PFSK-1 (cell line): ENCODE results near the gene GPR17.

Experiments
- FOXP2 ChIP-seq: optimal IDR thresholded peaks from 2 replicates; pipeline ENCODE3; 2011; ENCODE audit warnings: borderline replicate concordance, control low read depth, inconsistent platforms; ENCODE audit not compliant: insufficient read depth; ENCODE audit errors: extremely low read length, extremely low read depth
- POLR2AphosphoS5 ChIP-seq: IDR thresholded peaks from 2 replicates; pipeline ENCODE4 v1.6.1; 2012; ENCODE audit warnings: low read depth, mild to moderate bottlenecking, control low read depth, low read length, moderate library complexity
- SIN3A ChIP-seq: IDR thresholded peaks from 2 replicates; pipeline ENCODE4 v1.6.1; 2012; ENCODE audit warnings: mild to moderate bottlenecking, low read length, moderate library complexity, borderline replicate concordance; ENCODE audit not compliant: insufficient read depth
- TAF1 ChIP-seq: IDR thresholded peaks from 2 replicates; pipeline ENCODE4 v1.6.1; 2012; ENCODE audit warnings: low read length, control low read depth, borderline replicate concordance; ENCODE audit not compliant: insufficient read depth
- TF ChIP-seq, protein P1 (sequence below), 2 experiments: IDR thresholded peaks; 2 replicates each; pipeline versions ENCODE4 v1.6.1 to v1.8.0; 2011 to 2012; ENCODE audit warnings: low read depth in 2 of 2, low read length in 2 of 2, control low read depth in 1 of 2, inconsistent platforms in 1 of 2, mild to moderate bottlenecking in 1 of 2, moderate library complexity in 1 of 2; ENCODE audit not compliant: insufficient read depth in 1 of 2

Gene GPR17

DNA sequence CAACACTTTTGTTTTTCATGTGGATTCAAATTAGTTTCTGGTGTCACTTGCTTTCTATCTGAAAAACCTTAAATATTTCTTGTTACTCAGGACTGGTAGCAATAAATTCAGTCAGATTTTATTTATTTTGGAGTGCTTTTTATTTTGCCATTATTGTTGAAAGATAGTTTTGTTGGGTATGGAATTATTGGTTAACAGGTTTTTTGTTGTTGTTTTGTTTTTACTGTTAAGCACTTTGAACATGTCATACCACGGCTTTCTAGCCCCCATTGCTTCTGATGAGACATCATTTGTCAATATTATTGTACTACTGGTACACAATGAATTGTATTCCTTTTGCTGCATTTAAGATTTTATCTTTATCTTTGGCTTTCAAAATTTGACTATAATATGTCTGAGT, 42.5 kb downstream of the GPR17 start:
- no peak for TF ChIP-seq SIN3A
- TF ChIP-seq TAF1, result no peak
- TF ChIP-seq, protein P1, sequence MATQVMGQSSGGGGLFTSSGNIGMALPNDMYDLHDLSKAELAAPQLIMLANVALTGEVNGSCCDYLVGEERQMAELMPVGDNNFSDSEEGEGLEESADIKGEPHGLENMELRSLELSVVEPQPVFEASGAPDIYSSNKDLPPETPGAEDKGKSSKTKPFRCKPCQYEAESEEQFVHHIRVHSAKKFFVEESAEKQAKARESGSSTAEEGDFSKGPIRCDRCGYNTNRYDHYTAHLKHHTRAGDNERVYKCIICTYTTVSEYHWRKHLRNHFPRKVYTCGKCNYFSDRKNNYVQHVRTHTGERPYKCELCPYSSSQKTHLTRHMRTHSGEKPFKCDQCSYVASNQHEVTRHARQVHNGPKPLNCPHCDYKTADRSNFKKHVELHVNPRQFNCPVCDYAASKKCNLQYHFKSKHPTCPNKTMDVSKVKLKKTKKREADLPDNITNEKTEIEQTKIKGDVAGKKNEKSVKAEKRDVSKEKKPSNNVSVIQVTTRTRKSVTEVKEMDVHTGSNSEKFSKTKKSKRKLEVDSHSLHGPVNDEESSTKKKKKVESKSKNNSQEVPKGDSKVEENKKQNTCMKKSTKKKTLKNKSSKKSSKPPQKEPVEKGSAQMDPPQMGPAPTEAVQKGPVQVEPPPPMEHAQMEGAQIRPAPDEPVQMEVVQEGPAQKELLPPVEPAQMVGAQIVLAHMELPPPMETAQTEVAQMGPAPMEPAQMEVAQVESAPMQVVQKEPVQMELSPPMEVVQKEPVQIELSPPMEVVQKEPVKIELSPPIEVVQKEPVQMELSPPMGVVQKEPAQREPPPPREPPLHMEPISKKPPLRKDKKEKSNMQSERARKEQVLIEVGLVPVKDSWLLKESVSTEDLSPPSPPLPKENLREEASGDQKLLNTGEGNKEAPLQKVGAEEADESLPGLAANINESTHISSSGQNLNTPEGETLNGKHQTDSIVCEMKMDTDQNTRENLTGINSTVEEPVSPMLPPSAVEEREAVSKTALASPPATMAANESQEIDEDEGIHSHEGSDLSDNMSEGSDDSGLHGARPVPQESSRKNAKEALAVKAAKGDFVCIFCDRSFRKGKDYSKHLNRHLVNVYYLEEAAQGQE (IDR thresholded peaks at IDR 0.05; ENCODE audit: insufficient read depth in 1 of 2, low read depth in 2 of 2, low read length in 2 of 2), result no peak
- TF ChIP-seq FOXP2, result no peak
- TF ChIP-seq POLR2AphosphoS5, result no peak

DNA sequence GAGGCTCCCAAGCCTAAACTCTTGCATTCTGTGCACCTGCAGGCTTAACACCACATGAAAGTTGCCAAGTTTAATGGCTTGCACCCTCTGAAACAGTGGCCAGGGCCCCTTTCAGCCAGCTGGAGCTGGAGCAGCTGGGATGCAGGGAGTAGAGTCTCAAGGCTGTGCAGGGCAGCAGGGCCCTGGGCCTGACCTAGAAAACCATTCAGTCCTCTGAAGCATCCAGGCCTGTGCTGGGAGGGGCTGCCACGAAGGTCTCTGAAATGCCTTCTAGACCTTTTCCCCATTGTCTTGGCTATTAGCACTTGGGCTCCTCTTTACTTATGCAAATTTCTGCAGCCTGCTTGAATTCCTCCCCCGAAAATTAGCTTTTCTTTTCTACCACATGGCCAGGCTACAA, 44.7 kb downstream of the GPR17 start:
- TF ChIP-seq, protein P1 (IDR thresholded peaks at IDR 0.05; ENCODE audit: insufficient read depth in 1 of 2, low read depth in 2 of 2, low read length in 2 of 2), result no peak
- TF ChIP-seq FOXP2, result no peak
- TF ChIP-seq POLR2AphosphoS5, result no peak
- TF ChIP-seq TAF1, result no peak
- no peak for TF ChIP-seq SIN3A

DNA sequence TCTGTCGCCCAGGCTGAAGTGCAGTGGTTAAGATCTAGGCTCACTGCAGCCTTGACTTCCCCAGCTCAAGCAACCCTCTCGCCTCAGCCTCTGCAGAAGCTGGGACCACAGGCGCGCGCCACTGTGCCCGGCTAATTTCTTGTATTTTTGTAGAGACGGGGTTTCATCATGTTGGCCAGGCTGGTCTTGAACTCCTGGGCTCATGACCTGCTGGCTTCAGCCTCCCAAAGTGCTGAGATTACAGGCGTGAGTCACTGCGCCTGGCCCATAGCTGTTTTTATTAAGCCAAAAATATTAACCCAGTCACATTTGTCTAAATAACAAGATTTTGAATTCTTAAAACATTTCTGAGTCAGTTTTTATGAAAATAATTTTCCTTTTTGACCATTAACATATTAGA, 49.0 kb downstream of the GPR17 start:
- TF ChIP-seq SIN3A, result no peak
- no peak for TF ChIP-seq POLR2AphosphoS5
- TF ChIP-seq TAF1, result no peak

DNA sequence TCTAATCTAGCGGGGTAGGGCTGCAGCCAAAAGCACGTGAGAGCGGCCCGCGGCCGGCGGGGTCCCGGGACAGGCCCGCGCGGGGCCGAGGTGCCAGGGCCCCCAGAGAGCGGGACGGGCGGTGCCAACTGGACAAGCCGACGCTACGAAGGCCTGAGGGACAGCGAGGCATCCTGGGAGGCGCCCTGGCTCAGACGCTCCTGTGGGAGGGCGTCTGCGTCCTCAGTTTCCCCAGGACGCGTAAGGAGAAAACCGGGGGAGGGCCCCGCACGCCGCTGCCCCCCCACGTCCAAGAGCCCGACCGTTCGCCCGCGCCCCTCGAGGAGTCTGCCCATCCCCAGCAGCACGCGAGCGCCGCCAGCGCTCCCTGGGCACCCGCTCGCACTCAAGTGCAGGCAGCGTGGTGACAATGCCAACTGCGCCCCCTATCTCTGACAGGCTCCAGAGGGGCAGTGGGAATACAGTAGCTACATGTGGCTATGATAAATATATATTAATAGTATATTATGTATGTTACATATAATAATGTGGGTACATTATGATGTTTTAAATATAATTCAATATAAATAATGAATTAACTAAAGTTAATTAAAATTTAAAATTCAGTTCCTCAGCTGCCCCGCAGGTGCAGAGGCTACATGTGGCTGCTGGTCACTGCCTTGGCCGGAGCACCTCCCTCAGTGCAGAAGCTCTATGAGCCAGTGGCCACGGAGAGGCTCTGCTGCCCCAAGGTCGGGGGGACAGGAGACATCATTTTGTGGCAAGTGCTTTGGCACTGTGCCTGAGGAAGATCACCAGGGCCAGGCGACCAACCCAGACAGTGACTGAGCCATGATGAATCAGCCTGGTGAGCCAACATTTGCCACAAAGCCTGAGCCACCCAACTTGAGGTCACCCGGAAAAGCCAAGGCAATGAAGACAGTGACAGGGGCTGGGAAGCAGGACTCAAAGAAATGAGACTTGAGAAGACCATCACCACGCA, 49.8 kb downstream of the GPR17 start:
- no peak for TF ChIP-seq TAF1
- no peak for TF ChIP-seq POLR2AphosphoS5
- TF ChIP-seq SIN3A, result no peak
- TF ChIP-seq, protein P1 (IDR thresholded peaks at IDR 0.05; ENCODE audit: insufficient read depth in 1 of 2, low read depth in 2 of 2, low read length in 2 of 2), result no peak
- TF ChIP-seq FOXP2, result no peak

DNA sequence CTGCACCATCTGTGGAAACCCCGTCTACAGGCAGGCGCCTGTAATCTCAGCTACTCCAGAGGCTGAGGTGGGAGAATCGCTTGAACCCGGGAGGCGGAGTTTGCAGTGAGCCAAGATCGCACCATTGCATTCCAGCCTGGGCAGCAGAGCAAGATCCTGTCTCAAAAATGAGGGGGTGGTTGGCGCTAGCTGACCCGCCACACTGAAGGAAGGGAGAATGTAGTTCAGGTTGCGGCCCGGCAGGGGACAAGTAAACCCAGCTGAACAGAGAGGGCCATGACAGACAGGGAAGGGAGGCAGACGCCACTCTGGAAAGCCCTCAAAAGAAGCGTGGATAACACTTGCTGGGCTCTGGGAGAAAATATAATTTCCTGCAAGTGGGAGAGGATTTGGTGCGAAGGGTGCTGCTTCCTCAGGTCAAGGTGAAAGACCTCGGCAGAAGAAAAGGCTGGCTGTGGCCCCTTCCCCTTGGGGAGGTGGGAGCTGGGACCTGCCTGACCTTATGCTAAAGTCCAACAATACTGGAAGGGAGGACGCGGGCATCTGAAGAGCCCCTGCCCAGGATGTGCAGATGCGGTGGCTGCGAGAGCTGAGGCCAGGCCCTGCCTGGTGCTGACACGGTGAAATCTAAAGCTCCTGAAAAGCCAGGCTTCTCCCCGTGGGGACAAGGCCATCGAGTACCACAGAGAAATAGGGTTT, 51.7 kb downstream of the GPR17 start:
- TF ChIP-seq TAF1, result no peak
- no peak for TF ChIP-seq SIN3A
- TF ChIP-seq, protein P1 (IDR thresholded peaks at IDR 0.05; ENCODE audit: insufficient read depth in 1 of 2, low read depth in 2 of 2, low read length in 2 of 2), result no peak
- no peak for TF ChIP-seq POLR2AphosphoS5
- no peak for TF ChIP-seq FOXP2
